NK-92 (cell line): ENCODE data around the gene C1QL2.

Experiments used
- DNase-seq: peaks from one replicate; lab custom pipeline; 2025; ENCODE audit not compliant: unreplicated experiment; lab: John Stamatoyannopoulos, UW

The C1QL2 gene

GRCh38 chr2:119179991-119180390, 21.4 kb upstream of the C1QL2 start:
- no peak for DNase-seq

- no peak for DNase-seq
Observed at GRCh38 chr2:119179202-119179601, 20.7 kb upstream of the C1QL2 start.

- no peak for DNase-seq
Observed at GRCh38 chr2:119178776-119179175, 20.2 kb upstream of the C1QL2 start.

GRCh38 chr2:119177838-119178190, 19.3 kb upstream of the C1QL2 start:
- no peak for DNase-seq

GRCh38 chr2:119177171-119177837, 18.8 kb upstream of the C1QL2 start:
- DNase-seq: no peak

GRCh38 chr2:119175517-119175916, 17.0 kb upstream of the C1QL2 start:
- no peak for DNase-seq

GRCh38 chr2:119174993-119175347, 16.4 kb upstream of the C1QL2 start:
- no peak for DNase-seq

GRCh38 chr2:119174216-119174992, 15.9 kb upstream of the C1QL2 start:
- no peak for DNase-seq

- no peak for DNase-seq
Observed at GRCh38 chr2:119173556-119174060, 15.1 kb upstream of the C1QL2 start.

GRCh38 chr2:119170504-119170903, 12.0 kb upstream of the C1QL2 start:
- no peak for DNase-seq

- no peak for DNase-seq
Observed at GRCh38 chr2:119169717-119170116, 11.2 kb upstream of the C1QL2 start.

GRCh38 chr2:119160361-119160990, 1.9 kb upstream of the C1QL2 start:
- DNase-seq: no peak

- DNase-seq: no peak
Observed at GRCh38 chr2:119157850-119158511, 570 bp downstream of the C1QL2 start.

- no peak for DNase-seq
Observed at GRCh38 chr2:119156891-119157773, 1.4 kb downstream of the C1QL2 start.

GRCh38 chr2:119156105-119156890, 2.3 kb downstream of the C1QL2 start:
- DNase-seq: no peak

- DNase-seq: no peak
Observed at GRCh38 chr2:119155633-119156032, 2.9 kb downstream of the C1QL2 start.

GRCh38 chr2:119154076-119154475, 4.5 kb downstream of the C1QL2 start:
- no peak for DNase-seq

GRCh38 chr2:119149611-119150010, 8.9 kb downstream of the C1QL2 start:
- DNase-seq: no peak

GRCh38 chr2:119147776-119148715, 10.5 kb downstream of the C1QL2 start:
- DNase-seq: no peak
